ENCODE data around the gene RREB1. TPM values are rescaled to one million over a fixed set of nuclear protein-coding genes. Genes with fewer than 3 reads are reported as not detected.

RREB1 gene
- total RNA-seq, 1 donor from 2014 or later = 43.9 TPM

GRCh38 chr6:7067305-7067704, 40.5 kb upstream of the RREB1 start:
- H3K36me3 Mint-ChIP-seq = no peaks in the 10 kb centered on the region
- H3K4me1 Mint-ChIP-seq (ENCODE audit: unreplicated experiment) = no peaks in the 10 kb centered on the region
- no peak for DNase-seq (ENCODE audit: extremely low spot score, unreplicated experiment)
- no peaks in the 10 kb centered on the region for H3K27me3 Mint-ChIP-seq
- no peak overlapping the region for H3K4me3 Mint-ChIP-seq
- no peak for TF ChIP-seq CTCF (conservative IDR thresholded peaks at IDR 0.05)
- no peak overlapping the region for H3K27ac Mint-ChIP-seq
- no peaks in the 10 kb centered on the region for H3K9me3 Mint-ChIP-seq

GRCh38 chr6:7071405-7071804, 36.4 kb upstream of the RREB1 start:
- Mint-ChIP-seq H3K27me3 (no peaks in the 10 kb centered on the region), H3K4me3 (no peak overlapping the region), H3K27ac (no peak overlapping the region), H3K4me1 (ENCODE audit: unreplicated experiment) (no peaks in the 10 kb centered on the region), H3K9me3 (no peaks in the 10 kb centered on the region), H3K36me3 (no peaks in the 10 kb centered on the region)
- no peak for TF ChIP-seq CTCF (conservative IDR thresholded peaks at IDR 0.05)
- no peak for DNase-seq (ENCODE audit: extremely low spot score, unreplicated experiment)

GRCh38 chr6:7073082-7073820, 34.5 kb upstream of the RREB1 start:
- Mint-ChIP-seq H3K27ac (no peak overlapping the region), H3K9me3 (no peaks in the 10 kb centered on the region), H3K36me3 (no peaks in the 10 kb centered on the region), H3K4me1 (ENCODE audit: unreplicated experiment) (no peaks in the 10 kb centered on the region), H3K27me3 (no peaks in the 10 kb centered on the region), H3K4me3 (no peak overlapping the region)
- no peak for DNase-seq (ENCODE audit: extremely low spot score, unreplicated experiment)
- TF ChIP-seq CTCF (conservative IDR thresholded peaks at IDR 0.05) = no peak

GRCh38 chr6:7073821-7074525, 33.8 kb upstream of the RREB1 start:
- no peak for TF ChIP-seq CTCF (conservative IDR thresholded peaks at IDR 0.05)
- Mint-ChIP-seq H3K27ac (no peak overlapping the region), H3K4me1 (ENCODE audit: unreplicated experiment) (no peaks in the 10 kb centered on the region), H3K27me3 (no peaks in the 10 kb centered on the region), H3K4me3 (no peak overlapping the region), H3K9me3 (no peaks in the 10 kb centered on the region), H3K36me3 (no peaks in the 10 kb centered on the region)
- DNase-seq (ENCODE audit: extremely low spot score, unreplicated experiment) = no peak

GRCh38 chr6:7074870-7075269, 32.9 kb upstream of the RREB1 start:
- Mint-ChIP-seq H3K36me3 (no peaks in the 10 kb centered on the region), H3K27me3 (no peaks in the 10 kb centered on the region), H3K27ac (no peak overlapping the region), H3K9me3 (no peaks in the 10 kb centered on the region), H3K4me3 (no peak overlapping the region), H3K4me1 (ENCODE audit: unreplicated experiment) (no peaks in the 10 kb centered on the region)
- no peak for DNase-seq (ENCODE audit: extremely low spot score, unreplicated experiment)
- TF ChIP-seq CTCF (conservative IDR thresholded peaks at IDR 0.05) = no peak
